Bone marrow (tissue), 2 donors: ENCODE results near the gene DOCK1.

Source experiments
- DNase-seq, 2 donors: peaks; one replicate each; lab custom pipeline; 2025; lab: John Stamatoyannopoulos, UW

DOCK1 gene

DNA sequence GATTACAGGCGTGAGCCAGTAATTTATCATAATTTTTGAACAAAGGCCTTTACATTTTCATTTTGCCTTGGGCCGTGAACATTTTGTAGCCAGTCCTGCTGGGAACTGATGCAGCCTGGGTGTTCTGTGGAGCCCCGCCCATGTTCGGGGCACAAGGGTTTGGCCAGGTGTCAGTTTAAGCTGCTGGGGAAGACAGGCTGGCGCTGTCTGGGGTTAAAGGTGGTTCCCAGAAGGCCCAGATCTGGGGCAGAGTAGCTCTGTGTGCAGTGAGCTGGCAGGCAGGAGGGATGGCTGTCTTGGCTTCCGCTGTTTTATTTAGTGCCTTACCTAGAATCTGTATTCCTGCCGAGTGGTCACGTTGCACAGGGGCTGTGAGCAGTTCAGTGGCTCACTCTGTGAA lies 50.2 kb downstream of the DOCK1 start:
- DNase-seq: no peak

- no peak for DNase-seq
These were observed 50.9 kb downstream of the DOCK1 start for GRCh38 chr10:126955934-126956711.

- DNase-seq: no peak
These were observed 51.5 kb downstream of the DOCK1 start for GRCh38 chr10:126956712-126957108.

DNA sequence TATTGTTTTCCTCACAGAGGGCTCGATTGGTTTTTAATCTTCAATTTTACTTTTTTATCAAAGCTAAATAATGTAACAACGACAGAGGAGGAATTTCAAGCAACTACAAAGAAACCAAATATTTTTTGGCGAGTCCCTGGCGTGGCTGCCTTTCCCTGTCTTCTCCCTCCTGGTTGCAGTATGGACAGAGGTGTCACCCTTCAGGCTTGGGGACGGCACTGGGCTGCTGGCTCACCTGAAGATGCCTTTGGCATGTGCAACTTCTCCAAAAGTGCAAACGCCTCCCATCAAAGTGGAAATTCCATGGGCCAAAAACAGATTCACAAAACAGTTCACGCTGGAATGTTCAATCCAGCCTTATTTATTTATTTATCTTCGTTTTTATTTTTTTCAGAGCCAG lies 51.9 kb downstream of the DOCK1 start:
- DNase-seq: no peak

DNA sequence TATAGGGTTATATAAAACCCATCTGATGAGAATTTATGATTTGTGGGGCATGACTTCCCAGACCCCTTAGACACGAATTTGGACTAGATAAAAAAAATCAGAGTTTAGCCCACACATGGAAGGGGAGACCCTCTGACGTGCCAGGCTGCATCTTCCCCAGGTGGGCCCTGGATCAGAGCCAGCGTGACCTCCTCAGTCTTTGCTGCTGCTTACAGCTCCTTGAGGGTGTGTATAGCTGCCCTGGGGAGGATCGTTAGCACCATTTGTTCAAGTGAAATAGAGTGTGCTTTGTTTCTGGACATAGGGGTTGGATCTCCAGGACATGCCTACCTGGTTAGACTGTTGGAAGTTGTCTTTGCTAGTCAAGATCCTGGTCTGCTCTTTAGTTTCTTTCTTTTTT lies 54.2 kb downstream of the DOCK1 start:
- no peak for DNase-seq

GRCh38 chr10:126959906-126960685 lies 54.9 kb downstream of the DOCK1 start:
- no peak for DNase-seq

GRCh38 chr10:126963354-126963753 lies 58.1 kb downstream of the DOCK1 start:
- no peak for DNase-seq

- no peak for DNase-seq
These were observed 59.0 kb downstream of the DOCK1 start for GRCh38 chr10:126964190-126964589.

DNA sequence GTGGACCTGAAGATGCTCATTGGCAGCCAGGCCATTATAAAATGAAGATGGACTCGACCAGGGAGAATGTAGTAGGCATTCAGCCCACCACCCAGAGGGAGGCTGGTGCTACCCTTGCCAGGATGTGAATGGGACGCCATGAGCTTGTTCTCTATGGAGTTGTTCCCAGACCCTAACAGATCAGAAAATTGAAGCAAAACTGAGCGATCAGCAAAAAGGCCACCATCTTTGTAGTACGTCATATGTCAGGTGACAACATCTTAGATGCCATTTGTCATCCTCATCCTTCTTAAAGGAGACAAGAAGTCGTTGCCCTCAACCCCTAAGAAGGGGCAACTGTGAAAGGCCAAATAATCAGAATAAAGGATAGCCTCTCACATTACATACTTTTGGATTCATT lies 61.7 kb downstream of the DOCK1 start:
- no peak for DNase-seq

DNA sequence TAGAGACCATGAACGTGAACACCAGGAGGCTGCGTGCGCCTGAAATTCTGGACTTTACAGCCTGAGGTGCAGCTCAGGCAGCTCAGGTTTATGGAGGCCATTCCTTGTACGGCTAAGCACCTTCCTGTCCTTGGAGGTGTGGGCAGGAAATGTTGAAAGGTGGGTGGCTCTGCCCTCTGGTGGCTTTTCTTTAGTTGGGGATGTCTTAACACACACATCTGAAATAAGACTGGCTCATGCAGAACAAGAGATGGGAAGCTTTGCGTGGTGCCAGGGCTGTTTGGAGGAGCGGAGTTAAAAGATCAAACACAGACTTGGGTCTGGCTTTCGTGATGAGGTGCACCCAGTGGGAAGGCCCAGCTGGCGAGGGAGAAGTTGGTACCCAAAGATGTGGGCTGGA lies 64.1 kb downstream of the DOCK1 start:
- DNase-seq: no peak

GRCh38 chr10:126972635-126973414 lies 67.6 kb downstream of the DOCK1 start:
- no peak for DNase-seq

DNA sequence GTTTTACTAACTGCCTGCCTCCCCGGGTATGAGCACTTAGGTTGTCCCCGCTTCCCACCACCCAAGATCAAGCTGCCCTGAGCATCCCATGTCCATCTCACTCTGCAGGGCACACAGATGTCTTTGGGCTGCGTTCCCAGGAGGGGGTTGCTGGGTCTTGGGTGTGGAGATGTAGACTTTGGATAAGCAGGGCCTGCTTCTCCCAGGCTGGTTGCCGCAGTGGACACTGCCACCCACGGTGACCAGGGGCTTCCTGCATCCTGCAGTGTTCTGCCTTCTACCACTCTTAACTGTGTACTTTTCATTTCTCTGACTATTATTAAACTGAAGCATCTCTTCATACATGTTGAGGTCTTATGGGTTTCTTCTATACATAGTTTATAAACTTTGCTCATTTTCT lies 70.0 kb downstream of the DOCK1 start:
- DNase-seq: no peak

DNA sequence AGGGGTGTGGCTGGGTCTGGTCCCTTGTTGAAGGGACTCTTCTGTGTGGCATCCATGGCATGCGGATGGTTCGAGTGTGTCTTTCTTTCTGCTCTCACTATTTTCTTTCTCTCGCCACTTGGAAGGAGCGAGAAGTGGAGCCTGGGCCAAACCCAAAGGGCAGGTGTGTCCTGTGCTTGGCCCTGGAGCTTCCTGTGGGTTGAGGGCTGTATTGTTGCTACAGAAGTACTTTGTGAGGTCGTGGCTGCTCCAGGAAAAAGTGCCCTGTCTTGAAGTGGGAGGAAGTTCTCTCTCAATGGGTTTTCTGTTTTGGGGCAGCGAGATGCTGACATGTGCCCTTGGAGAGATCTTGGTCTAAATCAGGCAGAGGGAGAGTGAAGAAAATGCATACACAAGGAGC lies 72.0 kb downstream of the DOCK1 start:
- DNase-seq: peak in 1 of 2 donors; percentile 36

DNA sequence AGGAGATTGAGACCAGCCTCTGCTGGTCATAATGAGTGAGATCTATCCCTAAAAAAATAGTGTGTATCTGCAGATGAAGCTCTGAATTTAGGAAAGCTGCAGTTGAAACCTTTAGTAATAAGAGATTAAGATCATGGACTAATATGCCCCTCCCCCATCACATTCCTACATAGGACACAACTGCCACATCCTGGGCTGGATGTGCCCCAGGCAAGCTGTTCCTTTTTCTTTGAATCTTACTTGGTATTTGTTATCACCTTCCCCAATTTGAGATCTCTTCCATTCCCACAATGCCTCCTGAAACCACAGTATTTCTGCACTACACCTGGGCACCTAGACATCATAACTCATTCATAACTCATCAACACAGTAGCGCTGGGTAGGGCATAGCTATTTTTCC lies 74.1 kb downstream of the DOCK1 start:
- no peak for DNase-seq

- no peak for DNase-seq
These were observed 88.0 kb downstream of the DOCK1 start for GRCh38 chr10:126993208-126993607.

GRCh38 chr10:126997801-126998590 lies 92.8 kb downstream of the DOCK1 start:
- DNase-seq: peak in 1 of 2 donors; percentile 23

DNA sequence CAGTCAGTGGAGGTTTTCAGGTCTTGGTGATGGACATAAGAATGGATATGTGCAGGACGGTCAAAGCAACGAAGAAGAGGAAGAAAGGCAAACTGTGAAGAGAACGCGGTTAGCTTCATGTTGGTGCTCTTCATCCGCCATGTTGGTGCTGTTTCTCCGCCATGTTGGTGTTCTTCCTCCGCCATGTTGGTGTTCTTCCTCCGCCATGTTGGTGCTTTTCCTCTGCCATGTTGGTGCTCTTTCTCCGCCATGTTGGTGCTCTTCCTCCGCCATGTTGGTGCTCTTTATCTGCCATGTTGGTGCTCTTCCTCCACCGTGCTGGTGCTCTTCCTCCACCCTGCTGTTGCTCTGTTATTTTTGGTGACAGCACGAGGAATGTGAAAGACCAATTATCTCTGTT lies 95.4 kb downstream of the DOCK1 start:
- no peak for DNase-seq

DNA sequence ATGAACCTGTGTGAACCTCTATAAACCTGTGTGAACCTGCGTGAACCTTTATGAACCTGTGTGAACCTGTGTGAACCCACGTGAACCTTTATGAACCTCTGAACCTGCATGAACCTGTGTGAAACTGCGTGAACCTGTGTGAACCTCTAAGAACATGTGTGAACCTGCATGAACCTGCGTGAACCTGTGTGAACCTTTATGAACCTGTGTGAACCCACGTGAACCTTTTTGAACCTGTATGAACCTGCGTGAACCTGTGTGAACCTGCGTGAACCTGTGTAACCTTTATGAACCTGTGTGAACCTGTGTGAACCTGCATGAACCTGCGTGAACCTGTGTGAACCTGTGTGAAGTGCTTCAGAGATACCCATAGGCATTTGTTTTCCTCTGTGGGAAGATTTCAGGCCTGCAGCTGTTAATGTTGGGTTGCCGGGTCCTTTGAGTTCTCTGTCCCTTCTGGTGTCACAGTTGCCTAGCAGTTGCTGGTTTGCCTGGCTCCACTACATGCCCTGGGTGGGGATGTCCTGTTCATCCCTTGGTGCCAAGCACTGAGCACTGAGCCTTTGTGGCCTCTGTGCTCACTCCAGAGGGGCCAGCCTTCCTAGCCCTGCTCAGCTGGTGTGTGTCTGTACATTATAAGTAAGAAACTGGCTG lies 97.9 kb downstream of the DOCK1 start:
- no peak for DNase-seq

- no peak for DNase-seq
These were observed 101.2 kb downstream of the DOCK1 start for GRCh38 chr10:127006453-127006852.

GRCh38 chr10:127009366-127009765 lies 104.1 kb downstream of the DOCK1 start:
- peak in 1 of 2 donors; percentile 4 for DNase-seq

DNA sequence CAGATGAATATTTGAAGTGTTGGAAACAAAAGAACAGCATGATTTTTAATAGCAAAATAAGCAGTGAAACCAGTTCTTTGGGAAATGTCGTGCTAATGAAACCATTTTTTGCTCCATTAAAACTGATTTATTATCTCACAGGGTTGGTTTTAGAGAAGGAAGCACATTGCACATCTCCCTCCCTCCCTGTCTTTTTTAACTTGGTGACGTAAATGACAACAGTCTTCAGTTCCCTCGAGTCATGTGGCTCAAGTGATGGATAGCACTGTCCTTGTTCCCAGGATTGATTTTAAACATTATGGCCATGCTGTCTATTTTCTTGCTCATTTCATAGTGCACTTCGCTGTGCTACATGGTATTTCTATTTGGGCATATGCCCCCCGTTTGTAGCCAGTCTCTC lies 105.9 kb downstream of the DOCK1 start:
- DNase-seq: peak in 1 of 2 donors; percentile 10
